Measurements from ENCODE around the gene GSKIP.

GSKIP gene

GRCh38 chr14:96434040-96434439, 70.7 kb downstream of the GSKIP start:
- no peaks in the 10 kb centered on the region for H3K27me3 ChIP-seq (replicated peaks; ENCODE audit: control insufficient read depth, insufficient read depth, low read length)
- no peak for DNase-seq (ENCODE audit: extremely low read depth, insufficient read length)
- no peak overlapping the region for H3K4me3 ChIP-seq (replicated peaks; ENCODE audit: low read depth, low read length)
- no peaks in the 10 kb centered on the region for H3K36me3 ChIP-seq (ENCODE audit: control insufficient read depth, insufficient read depth, low read length)
- no peak for TF ChIP-seq CTCF (IDR thresholded peaks at IDR 0.05; ENCODE audit: insufficient read depth, low read length, poor library complexity, severe bottlenecking)
